ENCODE data around the gene CES3.

Gene CES3

GRCh38 chr16:66914541-66914940 lies 46.5 kb upstream of the CES3 start:
- Histone ChIP-seq H4K20me1 (ENCODE audit: insufficient read depth, low read length) (no peaks in the 10 kb centered on the region), H3K9ac (ENCODE audit: low read length) (no peak overlapping the region), H3K27ac (ENCODE audit: low read length) (no peak overlapping the region), H2AFZ (ENCODE audit: low read length) (no peak overlapping the region), H3K79me2 (ENCODE audit: low read length) (no peaks in the 10 kb centered on the region), H3K36me3 (replicated peaks; ENCODE audit: insufficient read depth, low read length) (no peaks in the 10 kb centered on the region), H3K9me2 (replicated peaks; ENCODE audit: insufficient read depth, low read length) (no peaks in the 10 kb centered on the region), H3K4me3 (ENCODE audit: low read length) (no peak overlapping the region), H3K4me2 (ENCODE audit: low read depth, low read length) (no peak overlapping the region), H3F3A (ENCODE audit: insufficient read depth, low read length) (no peaks in the 10 kb centered on the region), H3K4me1 (ENCODE audit: low read length) (no peaks in the 10 kb centered on the region), H3K27me3 (replicated peaks; ENCODE audit: insufficient read depth, low read length) (peaks cover 47% of the 10 kb centered on the region), H3K9me3 (replicated peaks; ENCODE audit: insufficient read depth, low read length) (no peaks in the 10 kb centered on the region)
- TF ChIP-seq EZH2 (optimal IDR thresholded peaks at IDR 0.05; ENCODE audit: low read depth, low read length) = no peak
- TF ChIP-seq EZH2phosphoT487 (IDR thresholded peaks at IDR 0.05; ENCODE audit: low read length) = no peak
- TF ChIP-seq, protein P1, sequence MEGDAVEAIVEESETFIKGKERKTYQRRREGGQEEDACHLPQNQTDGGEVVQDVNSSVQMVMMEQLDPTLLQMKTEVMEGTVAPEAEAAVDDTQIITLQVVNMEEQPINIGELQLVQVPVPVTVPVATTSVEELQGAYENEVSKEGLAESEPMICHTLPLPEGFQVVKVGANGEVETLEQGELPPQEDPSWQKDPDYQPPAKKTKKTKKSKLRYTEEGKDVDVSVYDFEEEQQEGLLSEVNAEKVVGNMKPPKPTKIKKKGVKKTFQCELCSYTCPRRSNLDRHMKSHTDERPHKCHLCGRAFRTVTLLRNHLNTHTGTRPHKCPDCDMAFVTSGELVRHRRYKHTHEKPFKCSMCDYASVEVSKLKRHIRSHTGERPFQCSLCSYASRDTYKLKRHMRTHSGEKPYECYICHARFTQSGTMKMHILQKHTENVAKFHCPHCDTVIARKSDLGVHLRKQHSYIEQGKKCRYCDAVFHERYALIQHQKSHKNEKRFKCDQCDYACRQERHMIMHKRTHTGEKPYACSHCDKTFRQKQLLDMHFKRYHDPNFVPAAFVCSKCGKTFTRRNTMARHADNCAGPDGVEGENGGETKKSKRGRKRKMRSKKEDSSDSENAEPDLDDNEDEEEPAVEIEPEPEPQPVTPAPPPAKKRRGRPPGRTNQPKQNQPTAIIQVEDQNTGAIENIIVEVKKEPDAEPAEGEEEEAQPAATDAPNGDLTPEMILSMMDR (IDR thresholded peaks at IDR 0.05; ENCODE audit: low read length) = no peak
- DNase-seq = no peak

DNA sequence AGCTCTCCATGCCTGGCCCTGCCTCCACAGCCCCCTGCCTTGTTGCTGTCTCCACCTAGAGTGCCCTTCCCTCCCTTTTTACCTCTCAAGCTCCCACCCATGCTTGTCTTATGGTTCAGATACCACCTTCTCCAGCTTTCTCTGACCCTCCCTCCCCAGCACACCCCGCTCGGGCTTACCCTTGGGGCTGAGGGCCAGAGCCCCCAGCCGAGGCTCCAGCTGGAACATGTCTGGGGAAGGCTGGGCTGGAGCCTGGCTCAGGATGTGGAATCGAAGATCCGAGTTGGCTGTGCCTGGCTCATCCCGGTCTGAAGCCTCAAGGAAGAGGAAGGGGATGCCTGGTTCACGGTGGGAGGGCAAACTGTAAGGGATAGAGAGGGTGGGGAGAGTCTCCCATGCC lies 46.0 kb upstream of the CES3 start:
- Histone ChIP-seq H3K27ac (ENCODE audit: low read length) (no peak overlapping the region), H3F3A (ENCODE audit: insufficient read depth, low read length) (no peaks in the 10 kb centered on the region), H3K9ac (ENCODE audit: low read length) (no peak overlapping the region), H3K9me3 (replicated peaks; ENCODE audit: insufficient read depth, low read length) (no peaks in the 10 kb centered on the region), H3K4me2 (ENCODE audit: low read depth, low read length) (no peak overlapping the region), H3K79me2 (ENCODE audit: low read length) (no peaks in the 10 kb centered on the region), H3K4me1 (ENCODE audit: low read length) (no peaks in the 10 kb centered on the region), H3K4me3 (ENCODE audit: low read length) (no peak overlapping the region), H3K36me3 (replicated peaks; ENCODE audit: insufficient read depth, low read length) (no peaks in the 10 kb centered on the region), H3K9me2 (replicated peaks; ENCODE audit: insufficient read depth, low read length) (no peaks in the 10 kb centered on the region), H2AFZ (ENCODE audit: low read length) (no peak overlapping the region), H4K20me1 (ENCODE audit: insufficient read depth, low read length) (no peaks in the 10 kb centered on the region), H3K27me3 (replicated peaks; ENCODE audit: insufficient read depth, low read length) (peaks cover 52% of the 10 kb centered on the region)
- no peak for DNase-seq
- TF ChIP-seq, protein P1 (IDR thresholded peaks at IDR 0.05; ENCODE audit: low read length) = no peak
- TF ChIP-seq EZH2phosphoT487 (IDR thresholded peaks at IDR 0.05; ENCODE audit: low read length) (no peak), EZH2 (optimal IDR thresholded peaks at IDR 0.05; ENCODE audit: low read depth, low read length) (no peak)

DNA sequence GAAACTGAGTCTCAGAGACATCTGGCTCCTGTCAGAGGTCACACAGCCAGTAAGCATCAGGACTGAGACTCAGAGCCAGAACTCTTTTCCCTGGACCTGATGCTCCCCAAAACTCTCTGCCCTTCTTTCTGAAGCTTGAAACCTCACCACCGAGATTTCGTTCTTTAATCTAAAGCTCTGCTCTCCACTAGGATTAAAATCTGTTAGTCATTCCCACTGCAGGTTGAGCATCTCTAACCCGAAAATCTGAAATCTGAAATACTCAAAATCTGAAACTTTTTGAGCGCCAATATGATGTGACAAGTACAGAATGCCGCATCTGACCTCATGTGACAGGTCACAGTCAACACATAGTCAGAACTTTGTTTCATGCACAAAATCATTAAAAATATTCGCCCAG lies 44.5 kb upstream of the CES3 start:
- Histone ChIP-seq H2AFZ (ENCODE audit: low read length) (no peak overlapping the region), H3K9me3 (replicated peaks; ENCODE audit: insufficient read depth, low read length) (no peaks in the 10 kb centered on the region), H3K4me1 (ENCODE audit: low read length) (no peaks in the 10 kb centered on the region), H3F3A (ENCODE audit: insufficient read depth, low read length) (no peaks in the 10 kb centered on the region), H3K36me3 (replicated peaks; ENCODE audit: insufficient read depth, low read length) (no peaks in the 10 kb centered on the region), H3K9ac (ENCODE audit: low read length) (no peak overlapping the region), H3K4me3 (ENCODE audit: low read length) (no peak overlapping the region), H3K27ac (ENCODE audit: low read length) (no peak overlapping the region), H4K20me1 (ENCODE audit: insufficient read depth, low read length) (no peaks in the 10 kb centered on the region), H3K27me3 (replicated peaks; ENCODE audit: insufficient read depth, low read length) (peaks cover 64% of the 10 kb centered on the region), H3K4me2 (ENCODE audit: low read depth, low read length) (no peak overlapping the region), H3K79me2 (ENCODE audit: low read length) (no peaks in the 10 kb centered on the region), H3K9me2 (replicated peaks; ENCODE audit: insufficient read depth, low read length) (no peaks in the 10 kb centered on the region)
- TF ChIP-seq EZH2phosphoT487 (IDR thresholded peaks at IDR 0.05; ENCODE audit: low read length) = no peak
- TF ChIP-seq EZH2 (optimal IDR thresholded peaks at IDR 0.05; ENCODE audit: low read depth, low read length) = no peak
- TF ChIP-seq, protein P1 (IDR thresholded peaks at IDR 0.05; ENCODE audit: low read length) = no peak
- DNase-seq = no peak

Data from MM.1S (cell line).